ENCODE measurements around the gene MAB21L1.
A peak's percentile ranks its signal among the peaks of the same experiment; 100 is the strongest.

Gene MAB21L1

DNA sequence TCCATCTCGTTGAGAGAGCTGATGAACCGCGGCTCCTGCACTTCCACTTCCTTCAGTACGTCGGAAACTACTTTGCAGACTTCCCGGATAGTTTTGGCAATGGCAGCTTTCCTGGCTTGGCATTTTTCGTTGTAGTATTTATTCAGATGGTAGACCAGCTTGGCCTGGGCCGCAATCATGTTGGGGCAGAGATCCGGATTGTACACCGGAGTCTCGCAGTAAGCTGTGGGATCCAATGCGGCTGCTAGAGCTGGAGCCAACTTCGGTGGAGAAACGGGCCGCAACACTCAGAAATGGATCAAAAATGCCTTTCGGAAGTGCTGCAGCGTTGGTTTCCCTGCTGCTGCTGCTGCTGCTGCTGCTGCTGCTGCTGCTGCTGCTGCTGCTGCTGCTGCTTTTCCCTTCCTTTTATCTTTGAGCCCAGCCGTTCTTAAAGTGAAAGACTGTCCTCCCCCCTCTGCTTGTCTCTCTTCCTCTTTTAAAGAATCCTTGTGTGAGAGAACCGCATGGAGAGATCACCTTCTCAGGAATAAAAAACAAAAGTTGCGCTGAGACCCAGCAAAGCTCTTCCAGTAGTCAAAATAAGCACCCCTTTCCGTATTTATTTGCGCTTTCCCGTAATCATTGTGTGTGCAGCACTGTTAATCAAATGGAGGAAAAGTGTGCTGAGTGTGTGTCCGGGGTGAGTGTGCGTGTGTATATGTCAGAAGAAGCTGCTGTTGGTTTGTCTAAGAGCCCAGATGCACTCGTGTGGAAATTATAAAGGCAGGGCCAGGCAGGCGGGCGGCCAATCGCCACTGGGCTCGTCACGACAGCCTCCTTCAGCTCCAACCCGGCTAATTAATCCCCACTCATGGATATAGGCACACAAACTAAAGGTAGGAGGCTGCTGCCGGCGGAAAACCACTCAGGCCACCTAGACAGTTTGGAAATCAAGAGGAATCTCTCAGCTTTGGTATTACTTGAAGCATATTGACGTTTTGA, at the start of gene MAB21L1:
Gene MAB21L1, minus strand, starts transcription at position 730 of the 984 bp plus-strand sequence. Its CDS starts 551 bp downstream, at position 179.
- DNase-seq: peak; percentile 53

DNA sequence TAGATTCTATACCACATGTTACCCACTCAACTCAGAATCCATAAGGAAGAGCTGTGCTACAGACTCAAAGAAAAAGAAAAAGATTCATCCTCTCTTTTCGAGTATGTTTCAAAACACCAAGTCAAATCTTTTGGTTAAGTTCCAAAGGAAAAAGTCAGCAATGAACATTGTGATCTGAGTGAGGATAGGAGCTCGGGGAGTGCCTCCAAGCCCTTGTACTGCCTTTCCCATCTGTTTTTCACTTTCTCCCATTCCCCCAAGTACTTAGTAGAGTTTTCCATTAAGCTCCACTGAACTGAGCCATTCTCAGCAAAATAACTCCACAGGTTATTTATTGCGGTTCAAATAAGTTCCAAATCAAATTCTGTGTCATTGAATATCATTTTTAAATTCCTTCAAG, 47.7 kb upstream of the MAB21L1 start:
- no peak for DNase-seq

DNA sequence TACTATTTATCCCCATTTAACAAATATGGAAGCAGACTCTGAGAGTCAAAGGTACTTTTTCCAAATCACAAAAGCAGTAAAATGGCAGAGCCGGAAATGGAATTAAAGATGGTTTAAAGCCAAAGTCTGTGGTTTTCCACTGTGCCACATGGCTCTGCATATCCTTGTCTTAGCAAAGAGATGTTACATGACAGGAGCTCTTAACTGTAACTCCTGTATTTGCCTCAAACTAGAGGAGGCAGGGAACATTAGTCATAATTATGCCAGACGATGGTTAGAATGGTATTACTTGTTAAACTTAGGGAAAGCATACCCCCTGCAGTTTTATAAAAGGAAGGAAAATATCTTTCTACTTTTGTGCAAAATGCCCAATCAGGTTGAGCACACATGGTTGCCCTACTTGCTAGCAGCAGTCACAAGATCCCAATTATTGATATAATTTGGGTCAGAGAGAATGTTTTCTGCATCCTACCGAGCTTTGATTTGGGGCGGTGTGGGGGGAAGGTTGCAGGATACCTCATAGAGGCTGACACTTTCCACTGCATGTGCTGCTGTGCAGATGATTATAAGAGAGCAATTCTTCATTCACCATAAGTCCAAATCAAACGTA, 42.0 kb upstream of the MAB21L1 start:
- DNase-seq: no peak

DNA sequence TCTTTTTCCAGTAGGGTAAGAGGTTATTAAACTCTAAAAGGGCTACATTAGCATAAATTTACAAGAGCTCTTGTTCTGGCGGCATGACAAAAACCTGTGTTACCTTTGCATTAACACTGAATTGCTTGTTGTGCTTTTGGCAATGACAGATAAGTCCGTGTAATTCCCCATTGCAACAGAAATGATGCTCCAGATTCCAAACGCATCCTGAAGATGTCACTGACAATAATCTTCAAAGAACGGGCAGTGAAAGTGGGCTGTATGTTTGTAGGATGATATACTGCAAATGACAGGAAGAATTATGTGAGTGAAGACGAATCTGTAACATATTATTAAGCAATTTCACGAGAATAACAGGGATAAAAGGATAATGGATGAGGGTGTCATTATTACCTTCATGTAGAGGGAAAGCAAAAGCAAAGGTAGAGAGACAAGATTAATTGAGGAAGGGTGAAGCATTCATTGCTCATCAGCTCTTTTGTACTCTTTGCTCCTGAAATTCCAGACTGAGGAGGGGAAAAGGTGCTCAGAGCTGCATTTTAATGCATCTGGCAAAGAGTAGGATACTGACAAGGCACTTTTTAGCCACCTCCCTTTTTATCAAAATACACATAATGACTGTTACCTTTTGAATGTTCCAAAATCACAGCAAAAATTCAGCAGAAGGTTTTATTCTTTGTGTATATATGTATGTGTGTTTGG, 38.5 kb upstream of the MAB21L1 start:
- DNase-seq: no peak

DNA sequence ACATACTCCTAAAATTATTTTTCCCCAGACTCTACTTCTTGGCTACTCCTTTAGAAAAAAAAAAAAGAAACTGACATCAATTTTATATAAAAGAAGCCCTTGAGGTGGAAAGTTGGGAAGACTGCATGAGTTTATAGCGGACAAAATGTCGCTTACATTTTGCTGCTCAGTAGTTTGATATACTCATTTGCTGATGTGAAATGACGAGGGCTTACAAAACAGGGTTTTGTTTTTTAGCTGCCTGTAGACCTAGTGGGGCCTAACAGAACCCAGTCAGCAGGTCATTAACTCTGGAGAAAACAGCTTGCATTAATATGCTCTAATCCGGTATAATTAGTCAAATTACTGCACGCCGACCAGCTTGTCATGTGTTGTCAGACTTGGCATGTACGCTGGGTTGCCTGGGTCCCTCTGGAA, 37.6 kb upstream of the MAB21L1 start:
- no peak for DNase-seq

DNA sequence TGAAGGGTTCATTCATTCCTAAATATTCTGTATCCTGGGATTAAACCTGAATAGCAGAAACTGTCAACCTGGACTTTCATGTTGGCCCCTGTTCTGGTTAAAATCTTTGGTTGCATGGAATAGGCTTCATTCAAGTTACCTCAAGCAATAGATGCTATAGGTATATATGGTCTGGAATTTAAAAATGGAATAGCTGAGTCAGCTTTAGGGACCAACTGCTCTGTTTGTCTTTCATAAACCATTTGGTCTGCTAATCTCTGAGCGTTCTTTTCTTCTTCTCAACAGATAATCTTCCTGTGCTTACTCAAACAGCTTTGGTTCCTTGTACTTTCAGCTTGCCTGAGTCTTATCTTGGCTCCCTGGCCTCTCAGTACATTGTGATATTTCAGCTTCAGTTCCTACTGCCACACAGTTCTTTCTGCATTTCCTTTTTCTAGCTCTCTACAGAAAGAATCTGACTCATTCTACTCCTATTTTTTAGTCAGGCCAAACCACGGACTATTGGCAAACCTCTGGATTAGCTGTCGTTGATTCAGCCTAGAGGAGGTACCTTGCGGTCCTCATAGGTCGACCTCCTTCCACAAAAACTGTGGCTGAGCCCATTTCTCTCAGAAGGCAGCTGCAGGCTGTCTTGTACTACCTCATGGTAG, 35.9 kb upstream of the MAB21L1 start:
- peak; percentile 81 for DNase-seq

DNA sequence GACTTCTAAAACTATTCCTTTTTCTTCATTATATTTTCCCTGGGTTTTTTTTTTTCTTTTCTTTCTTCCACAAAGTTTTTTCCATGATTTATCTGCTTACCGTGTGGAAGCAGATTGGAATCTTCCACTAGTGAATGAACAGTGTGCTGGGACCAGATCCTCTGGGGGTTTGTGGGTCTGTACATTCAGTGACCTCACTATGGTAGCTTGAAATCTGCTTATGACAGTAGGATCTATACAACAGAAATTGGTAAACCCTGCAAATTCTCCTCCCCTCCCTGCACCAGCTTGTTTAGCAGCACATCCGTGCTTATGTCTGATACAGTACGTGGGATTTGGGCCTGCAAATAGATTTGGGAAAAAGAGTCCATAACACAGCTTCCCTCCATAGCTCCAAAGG, 26.0 kb upstream of the MAB21L1 start:
- no peak for DNase-seq

DNA sequence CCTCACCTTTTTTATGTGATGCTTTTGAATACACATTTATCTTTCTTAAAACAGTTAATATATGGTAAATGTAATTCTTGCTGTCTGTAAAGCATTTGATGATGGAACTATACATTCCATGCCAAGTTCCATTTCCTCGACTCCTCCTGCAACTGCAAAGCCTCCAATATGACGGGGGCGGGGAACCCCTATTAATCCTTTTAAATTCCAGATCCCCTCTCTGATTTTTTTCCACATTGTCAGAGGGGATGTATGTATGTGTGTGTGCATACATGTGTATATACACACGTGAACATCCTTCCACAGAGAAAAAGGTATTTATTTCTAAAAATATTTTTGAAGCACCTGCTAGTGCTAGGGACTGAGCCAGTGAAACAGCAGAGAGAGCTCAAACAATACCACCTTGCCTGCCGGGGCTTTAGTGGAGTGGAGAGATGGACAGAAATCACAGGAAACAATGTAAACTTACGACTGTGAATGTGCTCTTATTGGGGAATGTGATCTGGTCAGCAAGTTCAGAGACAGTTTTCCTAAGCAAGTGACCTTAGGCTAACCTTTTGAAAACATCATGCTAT, 25.3 kb upstream of the MAB21L1 start:
- DNase-seq: no peak

DNA sequence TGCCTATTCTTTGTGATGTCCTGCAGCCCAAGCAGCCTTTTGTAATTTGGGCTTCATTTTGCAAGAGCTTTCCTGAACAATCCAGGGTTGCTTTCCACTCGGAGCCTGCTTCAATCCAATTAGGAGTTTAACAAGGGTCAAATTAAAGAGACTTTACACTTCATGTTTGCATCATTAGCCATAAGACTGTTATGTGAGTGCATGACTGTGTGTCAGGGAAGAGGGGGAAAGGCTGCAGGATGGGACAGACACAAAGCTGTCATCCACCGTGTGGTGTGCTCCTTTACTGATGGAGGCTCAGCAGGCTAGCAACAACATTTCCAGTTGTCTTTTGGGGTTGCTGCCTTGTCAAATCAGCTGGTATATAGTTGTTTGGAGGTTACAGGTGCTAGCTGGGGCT, 23.7 kb upstream of the MAB21L1 start:
- DNase-seq: no peak

DNA sequence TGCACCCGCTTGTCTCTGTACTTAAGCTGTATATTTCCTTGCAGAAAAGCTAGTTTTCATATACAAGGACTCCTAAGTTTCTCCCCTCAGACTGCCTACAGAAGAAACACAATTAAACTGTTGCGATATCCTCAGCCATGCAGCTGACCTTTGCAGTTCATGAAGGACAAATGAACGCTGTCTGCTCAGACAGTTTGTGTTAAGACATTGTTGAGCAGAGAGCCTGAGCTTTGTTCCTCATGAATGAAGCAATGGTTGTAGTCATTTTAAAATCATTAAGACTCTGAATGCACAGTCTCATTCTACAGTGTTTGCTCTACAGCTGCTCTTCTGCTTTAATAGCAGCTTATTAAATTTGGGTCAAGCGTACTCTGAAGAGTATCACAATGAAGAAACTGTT, 23.2 kb upstream of the MAB21L1 start:
- DNase-seq: no peak

DNA sequence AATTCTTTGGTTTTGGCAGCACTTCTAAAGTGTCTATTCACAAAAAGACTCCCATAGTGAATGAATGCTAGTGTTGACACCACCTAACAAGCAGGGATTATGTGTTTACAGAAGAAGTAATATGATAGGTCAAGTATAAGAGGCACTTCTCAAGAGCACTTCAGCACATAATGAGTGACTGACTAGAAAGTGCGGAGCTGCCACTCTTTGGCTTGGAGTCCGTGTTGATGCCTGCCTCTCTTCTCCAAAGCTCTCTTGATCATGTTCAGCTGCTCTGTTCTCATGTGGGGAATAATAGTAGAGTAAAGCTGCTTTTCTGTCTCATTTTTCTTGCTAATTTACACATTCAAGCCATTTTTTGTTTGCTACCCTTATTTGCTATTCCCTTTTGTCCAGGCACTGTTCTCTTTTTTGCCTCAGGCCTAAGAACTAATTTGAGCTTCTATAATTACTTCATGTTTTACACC, 22.7 kb upstream of the MAB21L1 start:
- no peak for DNase-seq

DNA sequence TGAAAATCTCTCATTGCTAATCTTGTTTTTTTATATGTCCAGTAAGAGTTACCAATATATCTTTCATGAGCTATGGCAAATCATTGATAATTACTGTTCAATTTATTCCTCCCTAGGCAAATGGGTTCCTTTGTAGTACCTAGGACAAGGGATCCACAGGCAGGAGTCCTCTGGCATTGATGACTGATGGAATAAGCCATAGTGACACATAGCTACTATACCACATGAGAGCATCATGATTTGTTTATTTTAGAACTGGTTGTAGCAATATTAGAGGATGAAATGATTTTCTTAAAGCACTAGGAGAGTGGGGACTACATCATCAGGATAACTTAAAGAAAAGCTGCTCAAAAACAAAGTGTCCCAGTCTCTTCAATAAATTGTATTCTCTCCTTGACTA, 21.7 kb upstream of the MAB21L1 start:
- no peak for DNase-seq

DNA sequence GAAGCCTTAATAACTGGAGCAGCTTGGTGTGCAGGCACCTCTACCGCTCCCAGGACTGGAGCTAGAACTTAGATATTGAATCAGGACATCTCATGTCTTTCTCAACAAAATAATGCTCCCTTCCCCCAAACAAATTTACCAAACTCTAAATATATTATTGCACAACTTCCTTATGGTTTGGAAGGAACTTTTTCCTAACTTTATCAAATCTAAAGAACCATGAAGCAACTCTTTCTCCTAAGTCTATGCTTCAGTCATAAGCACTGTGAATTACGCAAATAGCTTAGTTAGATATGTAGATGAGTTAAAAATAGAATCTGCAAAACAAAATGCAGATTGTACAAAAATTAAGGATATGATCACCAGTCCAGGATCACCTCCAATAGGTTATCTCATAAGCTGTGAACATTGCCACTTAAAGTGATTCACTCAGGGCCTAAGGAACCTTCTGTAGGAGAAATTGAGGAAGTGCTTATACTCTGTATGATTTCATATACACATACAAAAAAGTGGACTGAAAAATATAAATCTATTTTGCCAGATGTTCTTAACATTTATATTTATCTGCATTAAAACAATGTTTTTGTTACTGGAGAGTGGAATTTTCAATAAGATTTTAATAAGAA, 20.4 kb upstream of the MAB21L1 start:
- DNase-seq: peak; percentile 20

DNA sequence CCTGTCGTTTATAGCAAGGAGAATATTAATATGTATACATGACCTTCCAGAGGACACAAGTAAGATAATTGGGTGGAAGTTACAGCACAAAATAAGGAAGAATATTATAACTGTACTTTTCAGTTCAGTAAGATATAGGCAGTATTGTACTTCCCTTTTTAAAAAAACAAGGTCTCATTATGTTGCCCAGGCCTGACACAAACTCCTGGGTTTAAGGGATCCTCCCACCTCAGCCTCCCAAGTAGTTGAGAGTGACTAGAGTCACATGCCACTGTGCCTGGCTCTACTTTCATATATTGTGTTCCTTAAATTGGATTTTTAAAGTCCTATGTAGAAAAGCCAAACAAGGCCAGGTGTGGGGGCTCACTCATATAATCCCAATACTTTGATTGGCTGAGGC, 19.5 kb upstream of the MAB21L1 start:
- no peak for DNase-seq

DNA sequence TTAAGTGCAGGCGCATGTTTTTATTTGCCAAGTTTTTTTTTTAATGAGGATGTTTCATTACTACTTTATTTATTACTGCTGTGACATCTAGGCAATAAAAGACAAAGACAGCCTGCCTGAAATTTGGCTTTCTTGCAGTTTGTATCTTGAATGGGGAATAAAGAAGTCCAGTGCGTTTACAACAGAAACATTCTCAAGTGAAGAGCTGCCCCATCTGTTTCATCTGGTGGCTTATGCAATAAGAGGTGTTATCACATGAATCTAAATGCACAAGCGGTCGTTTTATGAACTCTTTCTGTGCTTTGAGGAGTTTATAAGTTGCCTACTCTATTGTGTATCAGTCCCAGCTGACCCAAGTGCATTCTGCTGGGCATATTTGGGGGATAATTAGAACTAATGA, 12.6 kb upstream of the MAB21L1 start:
- DNase-seq: peak; percentile 30

DNA sequence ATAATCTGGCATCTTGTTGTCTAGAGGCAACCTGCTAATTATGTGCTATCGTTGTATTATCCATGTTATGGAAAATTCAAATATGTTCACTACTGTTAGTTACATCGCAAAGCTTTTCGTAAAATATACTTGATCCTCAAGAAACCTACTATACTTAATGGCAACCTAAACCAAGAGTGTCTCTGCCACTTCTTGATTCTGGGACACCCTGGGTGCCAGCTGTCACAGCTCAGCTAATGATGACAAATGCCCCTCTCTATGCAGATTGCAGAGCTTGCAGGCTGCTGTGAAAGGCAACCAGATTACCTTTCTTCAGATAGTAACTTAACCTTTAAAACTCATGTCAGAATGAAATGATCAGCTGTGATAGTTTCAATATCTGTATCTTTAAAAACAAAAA, 8.9 kb upstream of the MAB21L1 start:
- no peak for DNase-seq

DNA sequence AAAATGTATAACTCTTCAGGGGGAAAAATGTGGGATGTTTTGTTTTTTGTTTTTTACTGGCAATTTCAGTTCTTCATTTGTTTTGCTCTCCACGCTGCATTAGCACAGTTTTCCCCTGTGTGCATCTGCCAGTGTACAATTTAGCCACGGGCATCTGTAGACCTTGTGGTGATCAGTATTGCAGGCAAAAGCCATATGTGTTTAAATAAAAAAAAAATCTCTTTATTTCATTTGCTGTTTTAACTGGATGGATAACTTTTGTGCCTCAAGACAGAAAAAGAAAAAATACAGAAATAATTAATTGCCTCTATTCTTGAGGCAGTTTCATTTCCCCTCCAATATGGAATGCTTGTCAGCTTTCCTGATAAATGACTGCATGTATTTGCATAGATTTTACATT, 7.9 kb upstream of the MAB21L1 start:
- no peak for DNase-seq

DNA sequence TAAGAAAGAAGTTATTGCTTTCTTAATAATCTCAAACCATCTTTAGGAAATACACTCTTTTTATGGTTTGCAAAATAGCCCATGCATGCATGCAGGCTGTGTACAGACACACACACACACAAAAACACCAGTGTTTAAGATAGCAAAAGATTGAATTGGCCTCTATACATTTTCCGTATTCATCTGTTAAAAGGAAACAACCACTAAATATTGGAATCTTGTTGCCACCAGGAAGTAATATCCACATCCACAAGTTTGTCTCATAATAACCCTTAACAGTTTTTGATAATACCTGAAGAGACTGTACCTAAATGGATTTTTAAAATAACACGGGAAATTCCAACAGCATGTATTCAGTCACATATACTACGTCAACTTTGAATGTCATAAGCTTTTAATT, 7.3 kb upstream of the MAB21L1 start:
- no peak for DNase-seq

DNA sequence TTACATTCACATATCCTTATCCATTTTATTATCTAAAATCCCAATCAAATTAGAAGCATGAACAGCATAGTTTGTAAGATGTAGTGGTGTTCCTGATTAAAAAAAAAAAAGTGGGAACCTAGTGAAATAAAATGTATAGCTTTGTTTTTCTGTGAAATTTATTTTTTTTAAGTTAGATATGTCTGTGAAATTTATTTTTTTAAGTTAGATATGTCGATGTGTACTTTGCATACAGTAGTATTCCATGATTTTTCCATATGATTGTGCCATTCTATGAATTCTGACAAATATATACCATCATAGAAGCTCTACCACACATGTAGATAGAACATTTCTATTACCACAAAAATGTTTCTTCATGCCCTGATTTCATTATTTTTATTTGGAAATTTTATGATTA, 6.0 kb upstream of the MAB21L1 start:
- no peak for DNase-seq

DNA sequence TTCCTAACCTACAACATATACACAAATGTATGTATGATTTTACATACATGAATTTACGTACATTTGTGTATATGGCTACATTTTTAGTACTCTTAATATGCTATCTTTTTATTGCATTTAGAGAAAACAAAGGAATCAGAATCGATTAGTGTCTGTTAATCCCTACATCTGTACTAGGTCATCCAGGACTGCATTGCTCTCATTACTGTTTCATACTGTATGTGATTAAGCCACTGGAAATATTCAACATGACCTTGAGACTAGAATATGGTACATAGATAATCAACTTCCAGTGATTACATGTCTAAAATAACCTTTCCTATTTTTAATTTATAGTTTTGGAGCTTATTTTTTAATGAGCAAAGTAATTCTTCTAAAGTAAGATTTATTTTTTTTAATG, 5.3 kb upstream of the MAB21L1 start:
- no peak for DNase-seq

DNA sequence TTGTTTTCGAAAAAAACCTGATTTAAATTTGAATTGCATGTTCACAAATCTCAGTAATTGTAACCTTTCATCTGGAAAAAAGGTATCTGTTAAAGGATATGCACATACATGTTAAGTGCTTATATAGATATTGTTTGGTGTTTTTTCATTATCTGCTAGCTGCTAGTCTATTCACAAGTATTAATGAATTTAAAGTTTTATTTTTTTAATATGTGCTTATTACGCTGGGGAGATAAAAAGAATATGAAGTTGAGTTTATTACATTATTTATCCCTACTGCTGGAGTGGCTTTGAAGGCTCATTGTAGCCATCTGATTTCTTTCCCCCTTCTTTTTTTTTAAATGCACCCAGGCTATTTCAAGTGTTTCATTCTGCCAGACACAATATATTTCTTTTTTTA, 3.9 kb upstream of the MAB21L1 start:
- DNase-seq: no peak

DNA sequence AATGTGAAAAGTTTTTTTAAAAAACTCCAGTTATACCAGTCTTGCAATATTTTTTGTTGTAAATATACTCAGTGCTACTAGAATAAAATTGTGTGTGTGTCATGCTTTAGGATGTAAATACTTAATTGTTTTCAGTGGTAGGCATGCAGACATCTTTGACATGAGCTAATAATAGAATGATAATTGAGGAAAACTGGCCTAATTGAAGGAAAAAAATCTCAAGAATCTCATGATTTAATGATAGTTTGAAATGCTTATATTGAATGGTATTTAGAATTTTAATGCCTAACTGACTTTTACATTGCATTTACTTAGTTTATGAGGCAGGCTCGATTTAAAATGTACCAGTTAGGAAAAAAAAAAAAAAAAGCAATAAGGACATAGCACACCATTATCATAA, 3.2 kb upstream of the MAB21L1 start:
- DNase-seq: no peak
